Colonic mucosa (tissue), 4 donors: ENCODE results near the gene ACOT7. TPM values are rescaled to one million over a fixed set of nuclear protein-coding genes. Genes with fewer than 3 reads are reported as not detected.

Experiments used
- DNase-seq: peaks from one replicate; pipeline ENCODE4 v3.0.0-alpha.2; 2020
- H3K27ac ChIP-seq: fragments of 200-600 bp; one replicate; pipeline ENCODE4 v1.8.0; 2021
- H3K27me3 ChIP-seq: fragments of 200-600 bp; one replicate; pipeline ENCODE4 v1.8.0; 2021
- H3K36me3 ChIP-seq: fragments of 200-600 bp; one replicate; pipeline ENCODE4 v1.8.0; 2021
- H3K4me1 ChIP-seq: fragments of 200-600 bp; one replicate; pipeline ENCODE4 v1.8.0; 2021; ENCODE audit warnings: mild to moderate bottlenecking
- H3K4me3 ChIP-seq: fragments of 200-600 bp; one replicate; pipeline ENCODE4 v1.8.0; 2021
- H3K9ac ChIP-seq, 2 donors: one replicate each; pipeline ENCODE4 v1.7.0; 2013; ENCODE audit warnings: control low read depth in 2 of 2, low read depth in 2 of 2, low read length in 2 of 2
- H3K9me3 ChIP-seq: fragments of 200-600 bp; one replicate; pipeline ENCODE4 v1.8.0; 2021
- CTCF ChIP-seq: fragments of 200-600 bp; IDR thresholded peaks from one replicate; pipeline ENCODE4 v1.8.0; 2022; ENCODE audit warnings: antibody characterized with exemption, mild to moderate bottlenecking
- intact Hi-C: fragments of 100-400 bp; cut with DNase I; formaldehyde crosslinking; loops from one replicate; pipeline ENCODE4 v1.14.1; 2022
- total RNA-seq, 2 donors: library from RNA; stranded (reverse); fragmentation: NEBNext Ultra II Directional in 1 of 2; extraction: Animal tissue kit (Norgen Biotek cat#: 25700) in 1 of 2; gene quantifications; one replicate each; pipeline ENCODE4 v1.2.1, GENCODE V29; 2021
- donor health status: healthy.
- donor health status: DM: no; HTN: no; CAD: no.
- donor health status: DM: no; HTN: no; CAD: no.

ACOT7 gene
- total RNA-seq, 2 donors from 2014 or later = 48.7 to 125 TPM

- intact Hi-C loops = loop anchor here (5.0 kb wide), 2 partner anchors 34 to 159 kb away; no protein-coding TSS in a partner anchor
- Histone ChIP-seq H3K27me3 (peaks cover 47% of the 10 kb centered on the region), H3K9ac (no peak overlapping the region), H3K4me3 (no peak overlapping the region), H3K9me3 (no peaks in the 10 kb centered on the region), H3K36me3 (no peaks in the 10 kb centered on the region), H3K4me1 (peaks cover 17% of the 10 kb centered on the region), H3K27ac (no peak overlapping the region)
- no peak for TF ChIP-seq CTCF
- no peak for DNase-seq
Measured at GRCh38 chr1:6248161-6248776, 145.3 kb downstream of the ACOT7 start.

- Histone ChIP-seq H3K27me3 (peaks cover 53% of the 10 kb centered on the region), H3K27ac (no peak overlapping the region), H3K36me3 (no peaks in the 10 kb centered on the region), H3K4me1 (peaks cover 17% of the 10 kb centered on the region), H3K4me3 (no peak overlapping the region), H3K9me3 (no peaks in the 10 kb centered on the region), H3K9ac (no peak overlapping the region)
- intact Hi-C loops = loop anchor here (2.0 to 5.0 kb wide), 3 partner anchors 35 to 160 kb away; no protein-coding TSS in a partner anchor
- DNase-seq = no peak
- no peak for TF ChIP-seq CTCF
Measured at GRCh38 chr1:6247651-6248050, 145.9 kb downstream of the ACOT7 start.

- Histone ChIP-seq H3K4me3 (no peak overlapping the region), H3K9ac (no peak overlapping the region), H3K27ac (no peak overlapping the region), H3K9me3 (no peaks in the 10 kb centered on the region), H3K27me3 (peaks cover 62% of the 10 kb centered on the region), H3K4me1 (peaks cover 21% of the 10 kb centered on the region), H3K36me3 (no peaks in the 10 kb centered on the region)
- peak; percentile 85 for DNase-seq
- intact Hi-C loops = loop anchor here (2.0 to 5.0 kb wide), 3 partner anchors 36 to 161 kb away; no protein-coding TSS in a partner anchor
- peak; percentile 95 for TF ChIP-seq CTCF
Measured at GRCh38 chr1:6246497-6247467, 146.8 kb downstream of the ACOT7 start.

- no peak overlapping the region for H3K27ac ChIP-seq
- DNase-seq = peak; percentile 74
- no peak for TF ChIP-seq CTCF
- H3K4me1 ChIP-seq = peaks cover 23% of the 10 kb centered on the region
- H3K9me3 ChIP-seq = no peaks in the 10 kb centered on the region
- intact Hi-C loops = loop anchor here (2.0 to 5.0 kb wide), 5 partner anchors 36 to 191 kb away; no protein-coding TSS in a partner anchor
- H3K36me3 ChIP-seq = no peaks in the 10 kb centered on the region
- peaks cover 69% of the 10 kb centered on the region for H3K27me3 ChIP-seq
- peak overlapping the region; percentile 3 for H3K4me3 ChIP-seq
- H3K9ac ChIP-seq = no peak overlapping the region
Measured at GRCh38 chr1:6245869-6246496, 147.6 kb downstream of the ACOT7 start.
